ENCODE results near the gene TMED4.

DNA sequence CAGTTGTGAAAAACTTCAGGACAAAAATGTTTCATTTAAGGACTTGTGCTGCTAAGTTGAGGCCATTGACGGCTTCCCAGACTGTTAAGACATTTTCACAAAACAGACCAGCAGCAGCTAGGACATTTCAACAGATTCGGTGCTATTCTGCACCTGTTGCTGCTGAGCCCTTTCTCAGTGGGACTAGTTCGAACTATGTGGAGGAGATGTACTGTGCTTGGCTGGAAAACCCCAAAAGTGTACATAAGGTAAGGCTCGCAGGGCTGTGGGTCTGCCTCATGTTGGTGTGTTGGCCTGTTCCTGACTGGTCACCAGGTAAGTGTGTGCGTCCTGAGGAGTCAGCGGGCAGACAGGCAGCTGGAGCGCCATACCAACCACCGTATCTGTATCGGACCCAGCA lies 42.3 kb upstream of the TMED4 start:
- TF ChIP-seq, protein P1, sequence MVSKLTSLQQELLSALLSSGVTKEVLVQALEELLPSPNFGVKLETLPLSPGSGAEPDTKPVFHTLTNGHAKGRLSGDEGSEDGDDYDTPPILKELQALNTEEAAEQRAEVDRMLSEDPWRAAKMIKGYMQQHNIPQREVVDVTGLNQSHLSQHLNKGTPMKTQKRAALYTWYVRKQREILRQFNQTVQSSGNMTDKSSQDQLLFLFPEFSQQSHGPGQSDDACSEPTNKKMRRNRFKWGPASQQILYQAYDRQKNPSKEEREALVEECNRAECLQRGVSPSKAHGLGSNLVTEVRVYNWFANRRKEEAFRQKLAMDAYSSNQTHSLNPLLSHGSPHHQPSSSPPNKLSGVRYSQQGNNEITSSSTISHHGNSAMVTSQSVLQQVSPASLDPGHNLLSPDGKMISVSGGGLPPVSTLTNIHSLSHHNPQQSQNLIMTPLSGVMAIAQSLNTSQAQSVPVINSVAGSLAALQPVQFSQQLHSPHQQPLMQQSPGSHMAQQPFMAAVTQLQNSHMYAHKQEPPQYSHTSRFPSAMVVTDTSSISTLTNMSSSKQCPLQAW (CRISPR knock-in tag; IDR thresholded peaks at IDR 0.05), result no peak
- TF ChIP-seq, protein P2, sequence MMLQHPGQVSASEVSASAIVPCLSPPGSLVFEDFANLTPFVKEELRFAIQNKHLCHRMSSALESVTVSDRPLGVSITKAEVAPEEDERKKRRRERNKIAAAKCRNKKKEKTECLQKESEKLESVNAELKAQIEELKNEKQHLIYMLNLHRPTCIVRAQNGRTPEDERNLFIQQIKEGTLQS (CRISPR knock-in tag; IDR thresholded peaks at IDR 0.05), result no peak
- TF ChIP-seq, protein P3, sequence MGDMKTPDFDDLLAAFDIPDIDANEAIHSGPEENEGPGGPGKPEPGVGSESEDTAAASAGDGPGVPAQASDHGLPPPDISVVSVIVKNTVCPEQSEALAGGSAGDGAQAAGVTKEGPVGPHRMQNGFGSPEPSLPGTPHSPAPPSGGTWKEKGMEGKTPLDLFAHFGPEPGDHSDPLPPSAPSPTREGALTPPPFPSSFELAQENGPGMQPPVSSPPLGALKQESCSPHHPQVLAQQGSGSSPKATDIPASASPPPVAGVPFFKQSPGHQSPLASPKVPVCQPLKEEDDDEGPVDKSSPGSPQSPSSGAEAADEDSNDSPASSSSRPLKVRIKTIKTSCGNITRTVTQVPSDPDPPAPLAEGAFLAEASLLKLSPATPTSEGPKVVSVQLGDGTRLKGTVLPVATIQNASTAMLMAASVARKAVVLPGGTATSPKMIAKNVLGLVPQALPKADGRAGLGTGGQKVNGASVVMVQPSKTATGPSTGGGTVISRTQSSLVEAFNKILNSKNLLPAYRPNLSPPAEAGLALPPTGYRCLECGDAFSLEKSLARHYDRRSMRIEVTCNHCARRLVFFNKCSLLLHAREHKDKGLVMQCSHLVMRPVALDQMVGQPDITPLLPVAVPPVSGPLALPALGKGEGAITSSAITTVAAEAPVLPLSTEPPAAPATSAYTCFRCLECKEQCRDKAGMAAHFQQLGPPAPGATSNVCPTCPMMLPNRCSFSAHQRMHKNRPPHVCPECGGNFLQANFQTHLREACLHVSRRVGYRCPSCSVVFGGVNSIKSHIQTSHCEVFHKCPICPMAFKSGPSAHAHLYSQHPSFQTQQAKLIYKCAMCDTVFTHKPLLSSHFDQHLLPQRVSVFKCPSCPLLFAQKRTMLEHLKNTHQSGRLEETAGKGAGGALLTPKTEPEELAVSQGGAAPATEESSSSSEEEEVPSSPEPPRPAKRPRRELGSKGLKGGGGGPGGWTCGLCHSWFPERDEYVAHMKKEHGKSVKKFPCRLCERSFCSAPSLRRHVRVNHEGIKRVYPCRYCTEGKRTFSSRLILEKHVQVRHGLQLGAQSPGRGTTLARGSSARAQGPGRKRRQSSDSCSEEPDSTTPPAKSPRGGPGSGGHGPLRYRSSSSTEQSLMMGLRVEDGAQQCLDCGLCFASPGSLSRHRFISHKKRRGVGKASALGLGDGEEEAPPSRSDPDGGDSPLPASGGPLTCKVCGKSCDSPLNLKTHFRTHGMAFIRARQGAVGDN (CRISPR knock-in tag; IDR thresholded peaks at IDR 0.05), result no peak
- TF ChIP-seq ZNF121 (CRISPR knock-in tag; IDR thresholded peaks at IDR 0.05) (no peak), KAT2B (IDR thresholded peaks at IDR 0.05; ENCODE audit: borderline replicate concordance, low read depth, low read length) (no peak), REL (CRISPR knock-in tag; conservative IDR thresholded peaks at IDR 0.05) (no peak), ZNF792 (CRISPR knock-in tag; IDR thresholded peaks at IDR 0.05) (no peak), MAFK (conservative IDR thresholded peaks at IDR 0.05 in 1 of 2, IDR thresholded peaks at IDR 0.05 in 1 of 2; ENCODE audit: low read length in 2 of 2) (no peak), ARHGAP35 (CRISPR knock-in tag; IDR thresholded peaks at IDR 0.05; ENCODE audit: borderline replicate concordance) (no peak), TGIF2 (CRISPR knock-in tag; IDR thresholded peaks at IDR 0.05) (no peak), CENPX (CRISPR knock-in tag; IDR thresholded peaks at IDR 0.05) (no peak), CHD4 (IDR thresholded peaks at IDR 0.05; ENCODE audit: borderline replicate concordance, low read length) (no peak)
